Measurements from ENCODE around the gene SERPINA6. TPM values are rescaled to one million over a fixed set of nuclear protein-coding genes. Genes with fewer than 3 reads are reported as not detected.

SERPINA6 gene
- total RNA-seq, 1 experiment from 2014 or later: not detected

GRCh38 chr14:94332587-94332986 is 9.5 kb upstream of the SERPINA6 start:
- Histone ChIP-seq H4K20me1 (ENCODE audit: insufficient read depth) (no peaks in the 10 kb centered on the region), H3K79me2 (ENCODE audit: low read depth) (no peaks in the 10 kb centered on the region), H3K27ac (no peak overlapping the region), H3K27me3 (ENCODE audit: insufficient read depth, low read depth) (no peaks in the 10 kb centered on the region), H3K36me3 (ENCODE audit: low read depth) (no peaks in the 10 kb centered on the region), H2AFZ (no peak overlapping the region), H3K9me2 (ENCODE audit: insufficient read depth) (no peaks in the 10 kb centered on the region), H3K9me3 (ENCODE audit: insufficient read depth, low read depth) (no peaks in the 10 kb centered on the region), H3F3A (ENCODE audit: insufficient read depth, low read depth) (no peaks in the 10 kb centered on the region), H3K4me1 (replicated peaks; ENCODE audit: insufficient read depth) (no peaks in the 10 kb centered on the region), H3K4me3 (no peak overlapping the region), H3K4me2 (no peak overlapping the region)
- BruUV-seq (replicated peaks): no TSS peak
- ChIA-PET CTCF (no interaction called here), POLR2A (ENCODE audit: unreplicated experiment) (no interaction called here)
- intact Hi-C loops (cut with micrococcal nuclease; ENCODE audit: unreplicated experiment): no loop called here
- no peak for DNase-seq
- TF ChIP-seq EZH2 (IDR thresholded peaks at IDR 0.05; ENCODE audit: low read depth) (no peak), CTCF (conservative IDR thresholded peaks at IDR 0.05) (no peak)

- Histone ChIP-seq H3K27ac (no peak overlapping the region), H3K27me3 (ENCODE audit: insufficient read depth, low read depth) (no peaks in the 10 kb centered on the region), H4K20me1 (ENCODE audit: insufficient read depth) (no peaks in the 10 kb centered on the region), H3K9me2 (ENCODE audit: insufficient read depth) (no peaks in the 10 kb centered on the region), H3K4me2 (no peak overlapping the region), H3K9me3 (ENCODE audit: insufficient read depth, low read depth) (no peaks in the 10 kb centered on the region), H3K4me3 (no peak overlapping the region), H2AFZ (no peak overlapping the region), H3K79me2 (ENCODE audit: low read depth) (no peaks in the 10 kb centered on the region), H3F3A (ENCODE audit: insufficient read depth, low read depth) (no peaks in the 10 kb centered on the region), H3K36me3 (ENCODE audit: low read depth) (no peaks in the 10 kb centered on the region), H3K4me1 (replicated peaks; ENCODE audit: insufficient read depth) (no peaks in the 10 kb centered on the region)
- no peak for DNase-seq
- BruUV-seq (replicated peaks): no TSS peak
- POLR2A ChIA-PET (ENCODE audit: unreplicated experiment): no interaction called here
- intact Hi-C loops (cut with micrococcal nuclease; ENCODE audit: unreplicated experiment): no loop called here
- no peak for TF ChIP-seq EZH2 (IDR thresholded peaks at IDR 0.05; ENCODE audit: low read depth)
- no peak for TF ChIP-seq CTCF (conservative IDR thresholded peaks at IDR 0.05)
- CTCF ChIA-PET: no interaction called here
These were observed 9.0 kb upstream of the SERPINA6 start for GRCh38 chr14:94332063-94332583.

GRCh38 chr14:94331462-94331861 is 8.3 kb upstream of the SERPINA6 start:
- no peaks in the 10 kb centered on the region for H3K4me1 ChIP-seq (replicated peaks; ENCODE audit: insufficient read depth)
- no peaks in the 10 kb centered on the region for H3K9me2 ChIP-seq (ENCODE audit: insufficient read depth)
- no peaks in the 10 kb centered on the region for H3K36me3 ChIP-seq (ENCODE audit: low read depth)
- no peak for DNase-seq
- POLR2A ChIA-PET (ENCODE audit: unreplicated experiment): no interaction called here
- H3K4me3 ChIP-seq: no peak overlapping the region
- H3F3A ChIP-seq (ENCODE audit: insufficient read depth, low read depth): no peaks in the 10 kb centered on the region
- H2AFZ ChIP-seq: no peak overlapping the region
- TF ChIP-seq EZH2 (IDR thresholded peaks at IDR 0.05; ENCODE audit: low read depth): no peak
- no peak for TF ChIP-seq CTCF (conservative IDR thresholded peaks at IDR 0.05)
- H3K79me2 ChIP-seq (ENCODE audit: low read depth): no peaks in the 10 kb centered on the region
- no peaks in the 10 kb centered on the region for H4K20me1 ChIP-seq (ENCODE audit: insufficient read depth)
- H3K9me3 ChIP-seq (ENCODE audit: insufficient read depth, low read depth): no peaks in the 10 kb centered on the region
- no TSS peak for BruUV-seq (replicated peaks)
- no peak overlapping the region for H3K4me2 ChIP-seq
- no peaks in the 10 kb centered on the region for H3K27me3 ChIP-seq (ENCODE audit: insufficient read depth, low read depth)
- intact Hi-C loops (cut with micrococcal nuclease; ENCODE audit: unreplicated experiment): no loop called here
- CTCF ChIA-PET: no interaction called here
- H3K27ac ChIP-seq: no peak overlapping the region

Measured in PC-9 (cell line).